ENCODE results near the gene ADAM19.

The ADAM19 gene

GRCh38 chr5:157457391-157457790 lies 118.2 kb downstream of the ADAM19 start:
- no peak overlapping the region for H3K4me3 ChIP-seq (ENCODE audit: low read depth, low read length)
- no peak for TF ChIP-seq CTCF (IDR thresholded peaks at IDR 0.05; ENCODE audit: borderline replicate concordance, insufficient read depth, low read depth, low read length)

- TF ChIP-seq CTCF (IDR thresholded peaks at IDR 0.05; ENCODE audit: borderline replicate concordance, insufficient read depth, low read depth, low read length): no peak
- H3K4me3 ChIP-seq (ENCODE audit: low read depth, low read length): no peak overlapping the region
Observed at GRCh38 chr5:157456301-157456700, 119.3 kb downstream of the ADAM19 start.

GRCh38 chr5:157455057-157455456 lies 120.5 kb downstream of the ADAM19 start:
- H3K4me3 ChIP-seq (ENCODE audit: low read depth, low read length): no peak overlapping the region
- TF ChIP-seq CTCF (IDR thresholded peaks at IDR 0.05; ENCODE audit: borderline replicate concordance, insufficient read depth, low read depth, low read length): no peak

GRCh38 chr5:157454273-157454672 lies 121.3 kb downstream of the ADAM19 start:
- TF ChIP-seq CTCF (IDR thresholded peaks at IDR 0.05; ENCODE audit: borderline replicate concordance, insufficient read depth, low read depth, low read length): no peak
- no peak overlapping the region for H3K4me3 ChIP-seq (ENCODE audit: low read depth, low read length)

GRCh38 chr5:157451806-157452205 lies 123.8 kb downstream of the ADAM19 start:
- H3K4me3 ChIP-seq (ENCODE audit: low read depth, low read length): no peak overlapping the region
- no peak for TF ChIP-seq CTCF (IDR thresholded peaks at IDR 0.05; ENCODE audit: borderline replicate concordance, insufficient read depth, low read depth, low read length)

- TF ChIP-seq CTCF (IDR thresholded peaks at IDR 0.05; ENCODE audit: borderline replicate concordance, insufficient read depth, low read depth, low read length): no peak
Observed at GRCh38 chr5:157450024-157450423, 125.6 kb downstream of the ADAM19 start.

GRCh38 chr5:157449011-157449723 lies 126.4 kb downstream of the ADAM19 start:
- no peak overlapping the region for H3K4me3 ChIP-seq (ENCODE audit: low read depth, low read length)
- TF ChIP-seq CTCF (IDR thresholded peaks at IDR 0.05; ENCODE audit: borderline replicate concordance, insufficient read depth, low read depth, low read length): no peak

More at GRCh38 chr5:157450024-157450423, 125.6 kb downstream of the ADAM19 start:
- no peak overlapping the region for H3K4me3 ChIP-seq (ENCODE audit: low read depth, low read length)

All from GM12875 (cell line).